ENCODE measurements around the gene ELF2. TPM values are rescaled to one million over a fixed set of nuclear protein-coding genes. Genes with fewer than 3 reads are reported as not detected.
"Not testable (repeated sequence)": the region's sequence is repeated elsewhere in the genome, so short reads cannot be mapped to it uniquely, and the experiment has no call there.

The ELF2 gene
- total RNA-seq, 2 experiments from 2014 or later, result 20.1 to 20.4 TPM

GRCh38 chr4:139028191-139028661 lies 148.8 kb downstream of the ELF2 start:
- no peak for ATAC-seq
- H3K27ac Mint-ChIP-seq, result no peak overlapping the region

GRCh38 chr4:139027776-139028175 lies 149.2 kb downstream of the ELF2 start:
- Mint-ChIP-seq H3K9me3 (no peaks in the 10 kb centered on the region), H3K27ac (no peak overlapping the region), H3K4me3 (no peak overlapping the region), H3K36me3 (ENCODE audit: low read depth) (peaks cover 10% of the 10 kb centered on the region), H3K4me1 (ENCODE audit: low read depth) (peaks cover 12% of the 10 kb centered on the region), H3K27me3 (no peaks in the 10 kb centered on the region)
- TF ChIP-seq CTCF (IDR thresholded peaks at IDR 0.05), result no peak
- no peak for ATAC-seq
- POLR2A ChIA-PET, result no interaction called here
- no peak for DNase-seq
- CTCF ChIA-PET, result interaction anchor here (0.6 to 5.2 kb wide), 4 partner anchors 8 to 26 kb away, joined by 3 to 36 read pairs (median 4); no protein-coding TSS in a partner anchor
- intact Hi-C loops (cut with micrococcal nuclease), result no loop called here

More at GRCh38 chr4:139028191-139028661, 148.8 kb downstream of the ELF2 start:
- intact Hi-C loops (cut with micrococcal nuclease), result no loop called here
- no peak for DNase-seq
- no peak for TF ChIP-seq CTCF (IDR thresholded peaks at IDR 0.05)
- no peaks in the 10 kb centered on the region for H3K27me3 Mint-ChIP-seq
- H3K36me3 Mint-ChIP-seq (ENCODE audit: low read depth), result peaks cover 8% of the 10 kb centered on the region
- no peaks in the 10 kb centered on the region for H3K9me3 Mint-ChIP-seq
- peaks cover 10% of the 10 kb centered on the region for H3K4me1 Mint-ChIP-seq (ENCODE audit: low read depth)
- H3K4me3 Mint-ChIP-seq, result no peak overlapping the region
- CTCF ChIA-PET, result interaction anchor here (0.7 to 5.2 kb wide), 7 partner anchors 10 to 53 kb away, joined by 3 to 52 read pairs (median 4); partner anchors contain the start of gene NOCT
- POLR2A ChIA-PET, result interaction anchor here (0.7 to 1.7 kb wide), 2 partner anchors 13 to 302 kb away, joined by 3 to 9 read pairs; partner anchors contain the start of gene NOCT

GRCh38 chr4:139025841-139026240 lies 151.2 kb downstream of the ELF2 start:
- H3K4me3 Mint-ChIP-seq, result no peak overlapping the region
- intact Hi-C loops (cut with micrococcal nuclease), result no loop called here
- H3K36me3 Mint-ChIP-seq (ENCODE audit: low read depth), result peaks cover 12% of the 10 kb centered on the region
- ATAC-seq, result no peak
- DNase-seq, result no peak
- ChIA-PET POLR2A (interaction anchor here (1.1 kb wide), 1 partner anchor 56 kb away, joined by 3 read pairs; no protein-coding TSS in a partner anchor), CTCF (no interaction called here)
- H3K27me3 Mint-ChIP-seq, result no peaks in the 10 kb centered on the region
- no peak overlapping the region for H3K27ac Mint-ChIP-seq
- no peak for TF ChIP-seq CTCF (IDR thresholded peaks at IDR 0.05)
- peaks cover 10% of the 10 kb centered on the region for H3K4me1 Mint-ChIP-seq (ENCODE audit: low read depth)
- H3K9me3 Mint-ChIP-seq, result no peaks in the 10 kb centered on the region

- Mint-ChIP-seq H3K27ac (no peak overlapping the region), H3K9me3 (no peaks in the 10 kb centered on the region), H3K27me3 (no peaks in the 10 kb centered on the region), H3K36me3 (ENCODE audit: low read depth) (peaks cover 15% of the 10 kb centered on the region), H3K4me1 (ENCODE audit: low read depth) (peaks cover 12% of the 10 kb centered on the region), H3K4me3 (no peak overlapping the region)
- ATAC-seq (no peak), DNase-seq (no peak)
- no peak for TF ChIP-seq CTCF (IDR thresholded peaks at IDR 0.05)
- CTCF ChIA-PET, result no interaction called here
- intact Hi-C loops (cut with micrococcal nuclease), result no loop called here
- POLR2A ChIA-PET, result interaction anchor here (1.2 kb wide), 1 partner anchor 8 kb away, joined by 3 read pairs; no protein-coding TSS in a partner anchor
These were observed 152.3 kb downstream of the ELF2 start for GRCh38 chr4:139024686-139025085.

- Mint-ChIP-seq H3K27ac (no peak overlapping the region), H3K4me1 (ENCODE audit: low read depth) (peaks cover 27% of the 10 kb centered on the region), H3K36me3 (ENCODE audit: low read depth) (peaks cover 25% of the 10 kb centered on the region), H3K4me3 (no peak overlapping the region), H3K27me3 (no peaks in the 10 kb centered on the region), H3K9me3 (no peaks in the 10 kb centered on the region)
- ChIA-PET POLR2A (interaction anchor here (1.0 kb wide), 1 partner anchor 16 kb away, joined by 3 read pairs; no protein-coding TSS in a partner anchor), CTCF (interaction anchor here (1.0 to 5.7 kb wide), 2 partner anchors 9 to 16 kb away, joined by 3 to 79 read pairs; no protein-coding TSS in a partner anchor)
- intact Hi-C loops (cut with micrococcal nuclease), result no loop called here
- DNase-seq (no peak), ATAC-seq (no peak)
- no peak for TF ChIP-seq CTCF (IDR thresholded peaks at IDR 0.05)
These were observed 154.2 kb downstream of the ELF2 start for GRCh38 chr4:139022835-139023234.

- POLR2A ChIA-PET, result interaction anchor here (0.6 to 1.6 kb wide), 3 partner anchors 9 to 58 kb away, joined by 3 to 7 read pairs (median 3); no protein-coding TSS in a partner anchor
- intact Hi-C loops (cut with micrococcal nuclease); ATAC-seq; H3K27me3 Mint-ChIP-seq; H3K27ac Mint-ChIP-seq; DNase-seq; H3K9me3 Mint-ChIP-seq; H3K4me3 Mint-ChIP-seq: not testable (repeated sequence)
- CTCF ChIA-PET, result interaction anchor here (5.7 kb wide), 1 partner anchor 11 kb away, joined by 79 read pairs; no protein-coding TSS in a partner anchor
- Mint-ChIP-seq H3K36me3 (ENCODE audit: low read depth) (peaks cover 31% of the 10 kb centered on the region), H3K4me1 (ENCODE audit: low read depth) (peaks cover 30% of the 10 kb centered on the region)
These were observed 155.9 kb downstream of the ELF2 start for GRCh38 chr4:139021071-139021470.

Data from activated CD8-positive, alpha-beta T cell treated with anti-CD3 and anti-CD28 coated beads for 36 hours (primary cell).